Body of pancreas (tissue), 4 donors: ENCODE results near the gene CFAP45.

ENCODE experiments used
- POLR2A ChIP-seq, 3 donors: fragments of 450-650 bp; IDR thresholded peaks; one replicate each; pipeline ENCODE4 v1.6.1; 2016; ENCODE audit warnings: antibody characterized with exemption in 3 of 3, mild to moderate bottlenecking in 2 of 3
- TF ChIP-seq, protein P1 (sequence below), 7 experiments: fragments of 450-650 bp in 4 of 7; fragments of 200-600 bp in 3 of 7; sonication (generic) in 3 of 7; IDR thresholded peaks; one replicate each; pipeline ENCODE4 v1.5.1; 2016 to 2019; ENCODE audit warnings: antibody characterized with exemption in 7 of 7

DNA sequence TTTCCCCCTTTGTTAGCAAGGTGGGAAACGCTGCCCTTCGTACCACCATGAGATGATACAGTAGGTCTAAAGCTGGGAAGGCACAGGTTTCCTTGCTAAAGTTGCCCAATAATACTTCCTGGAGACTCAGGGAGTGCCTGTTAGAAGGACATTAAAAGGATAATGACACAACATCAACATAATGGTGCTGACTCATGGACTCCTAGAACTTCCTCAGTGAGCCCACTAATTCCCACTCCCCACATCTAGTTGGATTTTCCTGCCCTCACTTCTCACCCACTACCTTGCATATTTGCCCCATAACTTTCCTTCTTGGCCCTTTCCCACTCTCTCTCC is 17.5 kb downstream of the CFAP45 start:
- TF ChIP-seq, protein P1, sequence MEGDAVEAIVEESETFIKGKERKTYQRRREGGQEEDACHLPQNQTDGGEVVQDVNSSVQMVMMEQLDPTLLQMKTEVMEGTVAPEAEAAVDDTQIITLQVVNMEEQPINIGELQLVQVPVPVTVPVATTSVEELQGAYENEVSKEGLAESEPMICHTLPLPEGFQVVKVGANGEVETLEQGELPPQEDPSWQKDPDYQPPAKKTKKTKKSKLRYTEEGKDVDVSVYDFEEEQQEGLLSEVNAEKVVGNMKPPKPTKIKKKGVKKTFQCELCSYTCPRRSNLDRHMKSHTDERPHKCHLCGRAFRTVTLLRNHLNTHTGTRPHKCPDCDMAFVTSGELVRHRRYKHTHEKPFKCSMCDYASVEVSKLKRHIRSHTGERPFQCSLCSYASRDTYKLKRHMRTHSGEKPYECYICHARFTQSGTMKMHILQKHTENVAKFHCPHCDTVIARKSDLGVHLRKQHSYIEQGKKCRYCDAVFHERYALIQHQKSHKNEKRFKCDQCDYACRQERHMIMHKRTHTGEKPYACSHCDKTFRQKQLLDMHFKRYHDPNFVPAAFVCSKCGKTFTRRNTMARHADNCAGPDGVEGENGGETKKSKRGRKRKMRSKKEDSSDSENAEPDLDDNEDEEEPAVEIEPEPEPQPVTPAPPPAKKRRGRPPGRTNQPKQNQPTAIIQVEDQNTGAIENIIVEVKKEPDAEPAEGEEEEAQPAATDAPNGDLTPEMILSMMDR (IDR thresholded peaks at IDR 0.05) = no peak
- no peak for TF ChIP-seq POLR2A (IDR thresholded peaks at IDR 0.05)
